ENCODE measurements around the gene TRPM2.

TRPM2 gene

GRCh38 chr21:44427241-44428120, 74.1 kb downstream of the TRPM2 start:
- no peak for TF ChIP-seq CTCF (IDR thresholded peaks at IDR 0.05)
- Histone ChIP-seq H3K27ac (no peak overlapping the region), H3K79me2 (no peaks in the 10 kb centered on the region), H3K4me1 (no peaks in the 10 kb centered on the region), H3K4me2 (ENCODE audit: low read length) (no peak overlapping the region), H3K4me3 (ENCODE audit: low read depth, low read length) (no peak overlapping the region), H2AFZ (no peak overlapping the region), H3K9me3 (ENCODE audit: control insufficient read depth, low read length) (no peaks in the 10 kb centered on the region), H3K27me3 (ENCODE audit: control insufficient read depth, insufficient read depth, low read length) (no peaks in the 10 kb centered on the region), H3K9ac (no peak overlapping the region), H3K36me3 (ENCODE audit: control insufficient read depth, insufficient read depth, low read length) (no peaks in the 10 kb centered on the region)

GRCh38 chr21:44428281-44428960, 75.0 kb downstream of the TRPM2 start:
- H3K79me2 ChIP-seq: no peaks in the 10 kb centered on the region
- no peak overlapping the region for H3K27ac ChIP-seq

GRCh38 chr21:44429894-44430293, 76.5 kb downstream of the TRPM2 start:
- Histone ChIP-seq H3K9me3 (ENCODE audit: control insufficient read depth, low read length) (no peaks in the 10 kb centered on the region), H3K4me3 (ENCODE audit: low read depth, low read length) (no peak overlapping the region), H3K4me2 (ENCODE audit: low read length) (no peak overlapping the region), H3K4me1 (no peaks in the 10 kb centered on the region), H3K27me3 (ENCODE audit: control insufficient read depth, insufficient read depth, low read length) (no peaks in the 10 kb centered on the region), H3K27ac (no peak overlapping the region), H3K79me2 (no peaks in the 10 kb centered on the region), H3K36me3 (ENCODE audit: control insufficient read depth, insufficient read depth, low read length) (no peaks in the 10 kb centered on the region), H3K9ac (no peak overlapping the region), H2AFZ (no peak overlapping the region)
- TF ChIP-seq CTCF (IDR thresholded peaks at IDR 0.05): no peak

More at GRCh38 chr21:44428281-44428960, 75.0 kb downstream of the TRPM2 start:
- Histone ChIP-seq H3K4me1 (no peaks in the 10 kb centered on the region), H3K4me2 (ENCODE audit: low read length) (no peak overlapping the region), H3K4me3 (ENCODE audit: low read depth, low read length) (no peak overlapping the region), H3K9ac (no peak overlapping the region), H2AFZ (no peak overlapping the region), H3K36me3 (ENCODE audit: control insufficient read depth, insufficient read depth, low read length) (no peaks in the 10 kb centered on the region), H3K27me3 (ENCODE audit: control insufficient read depth, insufficient read depth, low read length) (no peaks in the 10 kb centered on the region), H3K9me3 (ENCODE audit: control insufficient read depth, low read length) (no peaks in the 10 kb centered on the region)
- TF ChIP-seq CTCF (IDR thresholded peaks at IDR 0.05): no peak

GRCh38 chr21:44431300-44431699, 77.9 kb downstream of the TRPM2 start:
- no peak for TF ChIP-seq CTCF (IDR thresholded peaks at IDR 0.05)
- H3K9ac ChIP-seq: no peak overlapping the region
- H3K79me2 ChIP-seq: no peaks in the 10 kb centered on the region
- H3K4me1 ChIP-seq: no peaks in the 10 kb centered on the region
- H3K4me3 ChIP-seq (ENCODE audit: low read depth, low read length): no peak overlapping the region
- no peak overlapping the region for H3K27ac ChIP-seq
- H2AFZ ChIP-seq: no peak overlapping the region
- no peaks in the 10 kb centered on the region for H3K27me3 ChIP-seq (ENCODE audit: control insufficient read depth, insufficient read depth, low read length)
- no peaks in the 10 kb centered on the region for H3K36me3 ChIP-seq (ENCODE audit: control insufficient read depth, insufficient read depth, low read length)
- no peaks in the 10 kb centered on the region for H3K9me3 ChIP-seq (ENCODE audit: control insufficient read depth, low read length)
- H3K4me2 ChIP-seq (ENCODE audit: low read length): no peak overlapping the region
